Mucosa of rectum (tissue), 2 donors: Measurements from ENCODE around the gene CENPQ.

ENCODE experiments used
- H3K27ac ChIP-seq, 2 donors: one replicate each; pipeline ENCODE4 v1.7.0; 2013; ENCODE audit warnings: inconsistent platforms in 2 of 2, low read depth in 2 of 2, low read length in 2 of 2
- H3K27me3 ChIP-seq, 2 donors: one replicate each; pipeline ENCODE4 v1.7.0; 2013; ENCODE audit warnings: low read length in 2 of 2; ENCODE audit not compliant: control insufficient read depth in 2 of 2, insufficient read depth in 2 of 2
- H3K36me3 ChIP-seq, 2 donors: one replicate each; pipeline ENCODE4 v1.7.0; 2013; ENCODE audit warnings: low read length in 2 of 2; ENCODE audit not compliant: control insufficient read depth in 2 of 2, insufficient read depth in 2 of 2
- H3K4me1 ChIP-seq, 2 donors: one replicate each; pipeline ENCODE4 v1.7.0; 2013; ENCODE audit warnings: low read length in 2 of 2, mild to moderate bottlenecking in 1 of 2; ENCODE audit not compliant: control insufficient read depth in 2 of 2, insufficient read depth in 2 of 2
- H3K4me3 ChIP-seq, 2 donors: one replicate each; pipeline ENCODE4 v1.7.0; 2013; ENCODE audit warnings: low read length in 2 of 2
- H3K9ac ChIP-seq, 2 donors: one replicate each; pipeline ENCODE4 v1.7.0; 2013; ENCODE audit warnings: low read length in 2 of 2, low read depth in 1 of 2, mild to moderate bottlenecking in 1 of 2
- H3K9me3 ChIP-seq, 2 donors: one replicate each; pipeline ENCODE4 v1.7.0; 2013; ENCODE audit warnings: low read length in 2 of 2; ENCODE audit not compliant: control insufficient read depth in 2 of 2
- donor health status: healthy.
- donor health status: Normal muscosa, but diverticular disease.

CENPQ gene, protein sequence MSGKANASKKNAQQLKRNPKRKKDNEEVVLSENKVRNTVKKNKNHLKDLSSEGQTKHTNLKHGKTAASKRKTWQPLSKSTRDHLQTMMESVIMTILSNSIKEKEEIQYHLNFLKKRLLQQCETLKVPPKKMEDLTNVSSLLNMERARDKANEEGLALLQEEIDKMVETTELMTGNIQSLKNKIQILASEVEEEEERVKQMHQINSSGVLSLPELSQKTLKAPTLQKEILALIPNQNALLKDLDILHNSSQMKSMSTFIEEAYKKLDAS

GRCh38 chr6:49462927-49463611, at the start of gene CENPQ, which contains the start of gene MMUT:
TSS of gene CENPQ (plus strand) at chr6:49463370. CDS start at chr6:49470177, 6,807 bp downstream.
TSS of gene MMUT (minus strand) at chr6:49463253. CDS start at chr6:49459466, 3,787 bp downstream.
- Histone ChIP-seq H3K27ac (peak within 1 kb of the TSS; percentile 87 to 90), H3K4me1 (peaks cover 4 to 18% of the 10 kb centered on the region in 2 donors), H3K36me3 (no peaks in the 10 kb centered on the region), H3K9me3 (no peaks in the 10 kb centered on the region), H3K9ac (peak within 1 kb of the TSS; percentile 98 to 100), H3K4me3 (peak within 1 kb of the TSS; percentile 96 to 100), H3K27me3 (no peaks in the 10 kb centered on the region)

DNA sequence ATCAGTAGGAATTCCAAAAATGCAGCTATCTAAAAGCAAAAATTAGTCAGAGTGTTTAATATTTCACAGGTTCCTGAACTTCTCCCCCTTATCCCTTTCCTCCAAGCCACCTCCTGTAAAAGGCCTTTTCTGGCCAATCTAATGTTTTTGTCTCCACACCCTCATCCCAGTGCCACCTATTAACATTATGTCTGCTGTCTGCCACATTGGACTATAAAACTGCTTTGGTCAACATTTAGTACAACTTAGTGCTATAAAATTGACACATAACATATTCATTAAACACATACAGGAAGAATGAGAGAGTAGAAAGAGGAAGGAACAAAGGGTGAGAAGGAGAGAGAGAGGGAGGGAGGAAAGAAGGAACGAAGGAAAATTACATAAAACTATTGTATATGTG, 47.8 kb upstream of the CENPQ start:
- peaks cover 0 to 4% of the 10 kb centered on the region in 2 donors for H3K4me1 ChIP-seq
- no peak overlapping the region for H3K27ac ChIP-seq
- H3K36me3 ChIP-seq = no peaks in the 10 kb centered on the region
- H3K9ac ChIP-seq = no peak overlapping the region
- H3K27me3 ChIP-seq = no peaks in the 10 kb centered on the region
- H3K4me3 ChIP-seq = no peak overlapping the region
- H3K9me3 ChIP-seq = no peaks in the 10 kb centered on the region

- H3K36me3 ChIP-seq = no peaks in the 10 kb centered on the region
- no peak overlapping the region for H3K9ac ChIP-seq
- no peaks in the 10 kb centered on the region for H3K9me3 ChIP-seq
- peaks cover 0 to 4% of the 10 kb centered on the region in 2 donors for H3K4me1 ChIP-seq
- H3K27me3 ChIP-seq = no peaks in the 10 kb centered on the region
- no peak overlapping the region for H3K4me3 ChIP-seq
- H3K27ac ChIP-seq = no peak overlapping the region
These were observed 47.0 kb upstream of the CENPQ start for GRCh38 chr6:49416195-49416594.

GRCh38 chr6:49423817-49424216, 39.4 kb upstream of the CENPQ start:
- Histone ChIP-seq H3K9me3 (no peaks in the 10 kb centered on the region), H3K4me3 (no peak overlapping the region), H3K27ac (no peak overlapping the region), H3K27me3 (no peaks in the 10 kb centered on the region), H3K36me3 (no peaks in the 10 kb centered on the region), H3K4me1 (no peaks in the 10 kb centered on the region), H3K9ac (no peak overlapping the region)

GRCh38 chr6:49430187-49430586, 33.0 kb upstream of the CENPQ start:
- Histone ChIP-seq H3K36me3 (peaks cover 16 to 25% of the 10 kb centered on the region in 2 donors), H3K27me3 (no peaks in the 10 kb centered on the region), H3K9ac (no peak overlapping the region), H3K4me3 (no peak overlapping the region), H3K4me1 (no peaks in the 10 kb centered on the region), H3K9me3 (no peaks in the 10 kb centered on the region), H3K27ac (no peak overlapping the region)

DNA sequence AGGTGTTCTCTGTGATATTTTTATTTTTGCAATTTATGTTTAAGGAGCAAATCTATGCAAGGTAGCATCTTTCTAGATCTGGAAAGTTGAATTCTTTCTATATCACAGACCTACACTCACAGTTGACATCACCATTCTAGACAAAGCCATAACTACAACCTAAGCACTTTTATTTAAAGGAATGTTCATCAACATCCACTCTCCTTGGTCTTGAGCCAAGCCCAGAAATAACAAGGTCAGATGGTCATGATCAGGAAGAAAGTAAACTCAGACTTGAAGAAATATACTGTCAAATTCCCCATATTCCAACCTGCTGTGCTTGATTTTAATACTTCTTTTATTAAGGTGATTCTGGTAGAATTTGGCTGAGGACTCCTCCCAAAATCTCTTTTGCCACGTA, 32.3 kb upstream of the CENPQ start:
- Histone ChIP-seq H3K36me3 (peaks cover 19 to 29% of the 10 kb centered on the region in 2 donors), H3K27ac (no peak overlapping the region), H3K9me3 (no peaks in the 10 kb centered on the region), H3K9ac (no peak overlapping the region), H3K27me3 (no peaks in the 10 kb centered on the region), H3K4me1 (no peaks in the 10 kb centered on the region), H3K4me3 (no peak overlapping the region)

DNA sequence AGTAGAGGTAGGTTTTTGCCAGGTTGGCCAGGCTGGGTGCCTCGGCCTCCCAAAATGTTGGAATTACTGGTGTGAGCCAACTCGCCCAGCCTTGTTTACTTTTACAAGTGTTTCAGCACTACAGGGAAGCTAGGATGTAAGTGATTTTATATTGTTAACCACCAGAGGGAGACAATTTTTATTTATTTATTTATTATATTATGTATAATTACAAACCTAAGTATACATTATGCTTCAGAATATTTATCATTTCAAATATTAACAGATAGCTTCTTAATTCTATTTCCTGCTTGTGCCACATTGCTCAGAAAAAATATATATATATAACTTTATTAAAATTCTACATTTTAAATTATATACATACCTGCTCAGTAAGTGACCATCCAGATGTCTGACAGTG, 9.9 kb upstream of the CENPQ start:
- no peak overlapping the region for H3K9ac ChIP-seq
- no peaks in the 10 kb centered on the region for H3K9me3 ChIP-seq
- H3K4me3 ChIP-seq = no peak overlapping the region
- H3K27ac ChIP-seq = no peak overlapping the region
- H3K36me3 ChIP-seq = peaks cover 33 to 34% of the 10 kb centered on the region in 2 donors
- no peaks in the 10 kb centered on the region for H3K4me1 ChIP-seq
- H3K27me3 ChIP-seq = no peaks in the 10 kb centered on the region

DNA sequence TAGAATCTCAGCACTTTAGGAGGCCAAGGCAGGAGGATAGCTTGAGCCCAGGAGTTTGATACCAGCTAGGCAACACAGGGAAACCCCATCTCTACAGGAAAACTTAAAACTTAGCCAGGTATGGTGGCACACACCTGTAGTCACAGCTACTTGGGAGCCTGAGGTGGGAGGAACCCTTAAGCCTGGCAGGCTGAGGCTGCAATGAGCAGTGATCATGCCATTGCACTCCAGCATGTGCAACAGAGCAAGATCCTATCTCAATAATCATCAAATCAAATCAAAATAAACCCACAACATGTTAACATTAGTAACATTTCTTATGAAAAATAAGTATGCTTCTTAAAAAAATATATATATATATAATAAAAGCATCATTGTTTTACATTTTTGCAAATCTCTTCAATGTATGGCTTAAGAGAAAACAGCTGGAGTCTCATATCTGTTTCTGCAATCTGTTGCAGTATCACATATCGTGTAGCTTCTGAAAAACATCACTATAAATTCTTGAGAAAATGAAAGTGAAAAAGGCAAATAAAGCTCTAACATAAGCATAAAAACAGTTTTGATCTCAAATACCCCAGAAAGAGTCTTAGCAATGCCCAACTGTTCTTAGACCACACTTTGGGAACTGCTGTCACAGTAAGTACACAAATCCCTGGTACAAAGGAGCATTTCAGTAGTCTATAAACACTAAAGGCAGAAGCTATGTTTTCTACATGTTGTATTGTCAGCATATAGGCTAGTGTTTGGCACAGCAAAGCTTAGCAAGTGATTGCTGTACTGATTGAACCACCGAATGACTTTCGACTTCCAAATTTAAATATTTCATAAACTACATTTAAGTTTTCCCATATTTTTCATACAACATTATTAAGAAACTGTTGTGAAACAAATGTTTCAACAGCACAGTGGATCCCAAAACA, 8.1 kb upstream of the CENPQ start:
- Histone ChIP-seq H3K9ac (no peak overlapping the region), H3K4me1 (no peaks in the 10 kb centered on the region), H3K27ac (no peak overlapping the region), H3K9me3 (no peaks in the 10 kb centered on the region), H3K36me3 (peaks cover 26 to 27% of the 10 kb centered on the region in 2 donors), H3K4me3 (no peak overlapping the region), H3K27me3 (no peaks in the 10 kb centered on the region)

- Histone ChIP-seq H3K9me3 (no peaks in the 10 kb centered on the region), H3K27me3 (no peaks in the 10 kb centered on the region), H3K36me3 (peaks cover 14 to 15% of the 10 kb centered on the region in 2 donors), H3K4me1 (peaks cover 4 to 11% of the 10 kb centered on the region in 2 donors), H3K4me3 (no peak overlapping the region), H3K27ac (no peak overlapping the region), H3K9ac (no peak overlapping the region)
These were observed 5.4 kb upstream of the CENPQ start for GRCh38 chr6:49457771-49458170.
